NCI-H510A treated with DMSO at 0.1 percent for 48 hours (cell line): ENCODE results near the gene TBL1X.

Experiments
- DNase-seq: peaks from one replicate; lab custom pipeline; 2025; lab: John Stamatoyannopoulos, UW

Gene TBL1X

GRCh38 chrX:9498236-9498635 is 33.4 kb downstream of the TBL1X start:
- DNase-seq: no peak

DNA sequence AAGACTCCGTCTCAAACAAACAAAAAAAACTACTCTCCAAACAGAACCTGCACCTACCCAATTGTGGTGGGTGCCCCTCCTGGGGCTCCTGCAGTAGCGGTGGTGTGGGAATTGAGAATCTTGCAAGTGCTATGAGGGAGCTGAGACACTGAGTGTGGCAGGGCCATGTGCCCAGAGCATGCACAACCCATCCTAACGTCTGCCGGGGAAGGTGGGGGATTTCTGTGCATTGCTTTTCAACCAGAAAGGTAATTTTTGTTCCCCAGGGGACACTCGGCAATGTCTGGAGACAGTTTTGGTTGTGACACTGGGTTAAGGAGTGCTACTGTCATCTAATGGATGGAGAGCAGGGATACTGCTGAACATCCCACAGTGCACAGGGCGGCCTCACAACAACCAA is 35.7 kb downstream of the TBL1X start:
- DNase-seq: no peak

DNA sequence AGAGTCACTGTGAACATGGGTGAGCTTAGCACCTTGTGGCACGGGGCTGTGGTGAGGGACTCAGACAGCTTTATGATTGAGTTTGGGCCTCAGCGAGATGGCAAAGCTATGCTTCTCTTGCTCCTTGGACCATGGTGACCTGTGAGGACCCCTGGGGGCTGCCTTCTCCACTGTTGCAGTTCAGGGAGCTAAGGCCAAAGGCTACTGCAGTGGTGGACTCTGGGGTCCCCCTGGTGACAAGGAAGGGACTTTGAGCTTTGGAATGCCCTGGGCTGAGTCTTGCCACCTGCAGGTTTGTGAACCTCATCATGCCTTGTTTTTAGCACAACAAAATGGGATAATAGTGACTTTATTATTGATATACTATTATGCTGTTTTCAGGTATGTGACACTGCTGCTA is 36.5 kb downstream of the TBL1X start:
- no peak for DNase-seq

DNA sequence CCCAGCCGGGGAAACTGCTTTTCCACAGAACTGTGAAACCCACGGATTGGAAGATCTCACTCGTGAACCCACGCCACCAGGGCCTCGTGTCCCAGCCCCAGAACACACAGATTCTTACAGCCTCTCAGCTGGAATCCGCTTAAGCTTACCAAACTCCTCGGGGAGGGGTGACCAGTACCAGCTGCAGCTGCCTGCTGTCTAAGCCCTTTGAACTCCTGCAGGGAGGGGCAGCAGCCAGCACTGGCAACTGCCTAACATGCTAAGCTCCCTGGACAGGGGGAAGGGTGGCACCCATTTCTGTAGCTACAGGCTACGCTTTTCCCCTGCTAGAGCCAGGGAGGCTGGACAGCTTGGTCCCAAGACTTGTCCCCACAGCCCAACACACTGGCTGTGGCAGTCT is 38.4 kb downstream of the TBL1X start:
- DNase-seq: no peak

GRCh38 chrX:9510366-9510765 is 45.5 kb downstream of the TBL1X start:
- DNase-seq: no peak

- DNase-seq: no peak
Measured at GRCh38 chrX:9510980-9511379, 46.1 kb downstream of the TBL1X start.

GRCh38 chrX:9515489-9515888 is 50.6 kb downstream of the TBL1X start:
- no peak for DNase-seq

GRCh38 chrX:9515973-9516538 is 51.2 kb downstream of the TBL1X start:
- no peak for DNase-seq

- DNase-seq: no peak
Measured at GRCh38 chrX:9516635-9517034, 51.8 kb downstream of the TBL1X start.

DNA sequence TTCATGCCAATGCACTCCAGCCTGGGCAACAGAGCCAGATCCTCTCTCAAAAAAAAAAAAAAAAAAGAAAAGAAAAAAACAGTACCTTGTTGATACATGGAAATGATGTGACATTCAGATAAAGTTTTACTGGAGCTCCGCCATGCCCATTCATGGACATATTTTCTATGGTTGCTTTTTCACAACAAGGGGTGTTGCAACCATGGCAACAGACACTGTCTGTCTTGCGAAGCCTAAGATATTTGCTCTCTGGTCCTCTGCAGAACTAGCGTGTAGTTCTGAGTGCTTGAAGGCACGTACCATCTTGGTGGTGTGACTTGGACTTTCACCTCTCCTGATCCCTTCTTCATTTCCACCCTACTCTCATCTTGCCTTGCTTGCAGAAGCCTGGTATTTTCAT is 53.2 kb downstream of the TBL1X start:
- DNase-seq: no peak

- DNase-seq: no peak
Measured at GRCh38 chrX:9518889-9519288, 54.0 kb downstream of the TBL1X start.

- no peak for DNase-seq
Measured at GRCh38 chrX:9519546-9520216, 54.8 kb downstream of the TBL1X start.

DNA sequence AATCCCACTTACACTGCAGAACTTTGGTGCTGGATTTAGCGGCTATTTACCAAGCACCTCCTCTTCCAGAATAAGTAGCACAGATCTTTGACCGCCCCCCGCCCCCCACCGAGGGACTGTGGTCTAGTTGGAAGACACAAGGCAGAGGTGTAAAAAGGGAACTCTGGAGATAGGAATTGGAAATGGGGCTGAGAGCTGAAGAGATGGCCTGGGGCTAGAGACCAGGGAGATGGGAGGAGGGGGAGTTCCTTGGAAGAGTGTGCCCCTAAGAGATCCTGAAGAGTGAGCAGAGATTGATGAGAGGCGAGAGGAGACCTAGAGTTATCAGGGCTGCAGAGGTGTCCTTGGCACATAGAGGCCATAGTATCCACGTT is 55.3 kb downstream of the TBL1X start:
- no peak for DNase-seq

GRCh38 chrX:9522378-9523155 is 57.7 kb downstream of the TBL1X start:
- DNase-seq: no peak

DNA sequence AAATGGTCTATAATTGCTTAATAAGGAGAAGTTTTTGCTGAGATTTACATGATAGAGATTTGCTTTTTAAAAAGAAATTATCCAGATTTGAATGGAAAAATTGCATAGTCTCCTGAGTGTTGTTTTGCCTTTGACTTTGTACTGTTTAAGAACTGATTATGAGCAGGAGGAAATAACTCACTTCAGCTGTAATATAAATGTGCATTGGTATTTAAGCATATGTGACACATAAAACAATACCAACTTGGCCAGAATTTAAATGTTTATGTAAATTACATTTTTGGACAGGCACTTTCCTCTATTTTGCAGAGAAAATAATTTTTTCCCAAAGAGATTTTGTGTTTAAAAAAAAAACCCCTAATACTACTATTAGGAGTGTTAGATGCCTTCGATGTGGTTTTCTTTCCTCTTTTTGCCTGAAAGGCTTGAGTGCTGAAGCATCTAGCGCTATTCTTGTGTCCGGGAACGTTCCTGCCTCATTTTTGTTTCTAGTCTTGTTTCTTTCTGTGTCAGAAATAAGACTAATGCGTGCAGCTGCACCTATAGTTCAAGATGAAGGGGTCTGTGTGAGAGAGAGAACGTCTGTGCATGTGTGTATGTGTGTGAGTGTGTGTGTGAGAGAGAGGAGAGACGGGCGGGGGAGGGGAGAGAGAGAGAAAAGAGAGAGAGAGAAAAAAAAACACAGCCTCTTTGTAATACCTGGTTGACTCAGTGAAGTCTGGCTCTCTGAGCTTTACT is 60.8 kb downstream of the TBL1X start:
- no peak for DNase-seq

GRCh38 chrX:9526965-9527364 is 62.1 kb downstream of the TBL1X start:
- no peak for DNase-seq

- no peak for DNase-seq
Measured at GRCh38 chrX:9528498-9528897, 63.6 kb downstream of the TBL1X start.

GRCh38 chrX:9529223-9529622 is 64.4 kb downstream of the TBL1X start:
- no peak for DNase-seq

DNA sequence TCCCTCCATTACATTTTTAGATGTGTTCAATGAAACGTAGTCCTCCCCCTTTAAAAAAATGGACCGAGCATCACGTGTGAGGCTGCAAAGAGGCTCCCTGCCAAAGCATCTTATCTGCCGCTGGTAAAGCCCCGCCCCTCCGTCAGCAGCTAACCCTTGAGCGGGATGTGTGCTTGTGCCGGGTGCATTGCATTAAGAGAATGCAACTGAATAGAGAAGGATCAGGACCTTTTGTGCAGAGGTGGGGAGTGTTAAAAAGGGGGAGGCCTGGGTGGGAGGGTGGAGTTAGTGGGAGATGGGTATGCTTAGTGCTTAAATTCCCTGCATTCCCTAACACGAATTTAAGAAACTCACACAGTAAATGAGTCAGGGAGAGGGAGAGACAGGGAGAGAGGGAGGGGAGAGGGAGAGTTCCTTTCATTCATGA is 66.0 kb downstream of the TBL1X start:
- DNase-seq: peak; percentile 54

DNA sequence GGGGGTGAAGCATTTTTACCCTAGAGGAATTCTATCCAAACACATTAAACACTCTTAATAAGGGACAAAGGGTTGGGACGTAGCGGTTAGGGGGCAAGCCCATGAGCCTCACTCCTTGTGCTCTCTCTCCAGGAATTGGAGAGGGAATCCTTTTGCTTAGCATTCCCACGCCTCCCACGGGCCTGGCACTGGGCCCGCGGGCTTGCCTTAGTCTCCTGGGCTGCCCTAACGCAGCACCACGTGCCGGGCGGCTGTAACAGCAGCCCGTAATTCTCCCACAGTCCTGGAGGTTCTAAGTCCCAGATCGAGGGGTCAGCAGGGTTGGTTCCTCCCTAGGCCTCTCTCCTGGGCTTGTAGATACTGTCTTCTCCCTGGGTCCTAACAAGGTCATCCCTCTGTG is 67.5 kb downstream of the TBL1X start:
- DNase-seq: no peak

DNA sequence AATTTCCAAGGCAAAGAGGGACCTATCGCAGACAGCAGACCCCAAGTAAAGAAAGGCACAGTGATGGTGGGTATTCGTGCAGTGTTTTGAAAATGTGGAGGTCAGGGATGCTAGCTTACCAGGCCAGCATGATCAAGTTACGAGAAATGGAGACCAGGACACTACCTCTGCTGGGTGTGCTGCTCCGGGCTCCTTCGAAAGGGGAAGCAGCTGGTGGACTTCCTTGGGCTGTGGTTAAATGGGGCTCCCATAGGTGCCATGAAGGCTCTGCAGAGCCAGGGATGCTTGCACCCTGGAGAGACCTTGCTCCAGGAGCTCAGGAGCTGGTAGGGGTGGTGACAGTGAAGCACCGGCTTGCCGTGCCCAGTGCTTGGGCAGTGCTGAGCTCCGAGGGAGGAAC is 68.8 kb downstream of the TBL1X start:
- no peak for DNase-seq

DNA sequence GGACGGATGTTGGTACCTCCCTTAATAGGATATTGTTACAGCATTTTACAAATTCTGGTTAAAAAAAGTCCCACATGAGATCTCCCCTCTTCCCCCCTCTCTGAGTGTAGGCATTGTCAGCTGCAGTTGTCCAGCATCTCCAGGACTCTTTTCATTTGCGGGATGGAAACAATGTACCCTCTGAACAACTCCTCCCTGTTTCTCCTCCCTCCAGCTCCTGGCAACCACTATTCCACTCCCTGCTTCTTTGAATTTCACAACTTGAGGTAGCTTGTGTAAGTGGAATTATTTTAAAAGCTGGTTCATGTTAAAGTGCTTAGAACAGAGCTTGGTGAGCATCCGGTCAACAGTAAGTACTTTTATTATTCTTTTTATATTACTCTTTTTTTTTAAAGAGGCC is 69.8 kb downstream of the TBL1X start:
- no peak for DNase-seq

- no peak for DNase-seq
Measured at GRCh38 chrX:9535101-9535500, 70.2 kb downstream of the TBL1X start.
